Peyer's patch (tissue), 4 donors: ENCODE measurements around the gene CDKN2C.

Source experiments
- POLR2A ChIP-seq, 2 donors: fragments of 450-650 bp; IDR thresholded peaks; one replicate each; pipeline ENCODE4 v1.5.1; 2017; ENCODE audit warnings: antibody characterized with exemption in 2 of 2, mild to moderate bottlenecking in 2 of 2, moderate library complexity in 2 of 2
- TF ChIP-seq, protein P1 (sequence below), 6 experiments: fragments of 450-650 bp in 4 of 6; fragments of 200-600 bp in 2 of 6; sonication (generic) in 1 of 6; IDR thresholded peaks; one replicate each; pipeline ENCODE4 v1.5.1; 2017 to 2019; ENCODE audit warnings: antibody characterized with exemption in 6 of 6, mild to moderate bottlenecking in 3 of 6, moderate library complexity in 1 of 6

DNA sequence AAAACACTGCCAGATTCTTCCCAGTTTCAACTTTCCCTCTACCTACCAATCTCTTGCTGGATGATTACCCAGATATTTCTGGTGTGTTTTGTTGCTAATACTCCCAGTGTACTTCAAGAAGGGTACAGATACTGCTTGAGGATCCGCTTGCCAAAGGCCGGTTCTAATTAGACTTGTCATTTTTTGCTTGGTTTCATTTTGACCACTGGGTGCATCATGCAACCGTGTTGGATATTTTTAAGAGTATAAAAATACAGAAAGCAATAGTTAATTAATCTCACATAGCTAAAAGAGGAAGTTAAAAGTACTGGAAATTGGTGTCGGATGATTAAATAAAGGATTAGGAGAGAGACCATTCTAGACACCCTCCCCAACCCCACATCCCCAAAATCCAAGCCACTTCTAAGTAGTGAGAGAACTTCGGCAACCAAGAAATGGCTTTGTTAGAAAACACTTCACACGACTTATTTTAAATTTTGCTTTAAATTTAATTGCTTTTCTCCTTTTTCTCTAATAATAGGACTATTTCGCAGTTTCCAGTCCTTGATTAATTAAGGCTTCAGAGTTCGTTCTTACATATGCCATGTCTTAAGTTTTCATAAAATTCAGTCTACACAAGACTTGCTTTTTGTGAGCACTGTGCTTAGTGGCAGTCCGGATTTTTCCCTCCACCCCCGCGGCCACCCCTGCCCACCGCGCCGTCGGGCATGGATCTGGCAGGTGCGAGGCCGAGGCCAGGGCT is 2.5 kb upstream of the CDKN2C start:
- TF ChIP-seq, protein P1, sequence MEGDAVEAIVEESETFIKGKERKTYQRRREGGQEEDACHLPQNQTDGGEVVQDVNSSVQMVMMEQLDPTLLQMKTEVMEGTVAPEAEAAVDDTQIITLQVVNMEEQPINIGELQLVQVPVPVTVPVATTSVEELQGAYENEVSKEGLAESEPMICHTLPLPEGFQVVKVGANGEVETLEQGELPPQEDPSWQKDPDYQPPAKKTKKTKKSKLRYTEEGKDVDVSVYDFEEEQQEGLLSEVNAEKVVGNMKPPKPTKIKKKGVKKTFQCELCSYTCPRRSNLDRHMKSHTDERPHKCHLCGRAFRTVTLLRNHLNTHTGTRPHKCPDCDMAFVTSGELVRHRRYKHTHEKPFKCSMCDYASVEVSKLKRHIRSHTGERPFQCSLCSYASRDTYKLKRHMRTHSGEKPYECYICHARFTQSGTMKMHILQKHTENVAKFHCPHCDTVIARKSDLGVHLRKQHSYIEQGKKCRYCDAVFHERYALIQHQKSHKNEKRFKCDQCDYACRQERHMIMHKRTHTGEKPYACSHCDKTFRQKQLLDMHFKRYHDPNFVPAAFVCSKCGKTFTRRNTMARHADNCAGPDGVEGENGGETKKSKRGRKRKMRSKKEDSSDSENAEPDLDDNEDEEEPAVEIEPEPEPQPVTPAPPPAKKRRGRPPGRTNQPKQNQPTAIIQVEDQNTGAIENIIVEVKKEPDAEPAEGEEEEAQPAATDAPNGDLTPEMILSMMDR (IDR thresholded peaks at IDR 0.05) = peak in 2 of 6 experiments; percentile 5 to 15
- no peak for TF ChIP-seq POLR2A (IDR thresholded peaks at IDR 0.05)
